Neuron (in vitro differentiated cells): ENCODE measurements around the gene MAML3.

Source experiments
- H2AFZ ChIP-seq: one replicate; pipeline ENCODE4 v1.6.1; 2013; ENCODE audit warnings: low read depth, mild to moderate bottlenecking, inconsistent platforms, low read length, moderate library complexity
- H3K27me3 ChIP-seq: one replicate; pipeline ENCODE4 v1.6.1; 2013; ENCODE audit warnings: low read length; ENCODE audit not compliant: insufficient read depth
- H3K36me3 ChIP-seq: one replicate; pipeline ENCODE4 v1.6.1; 2013; ENCODE audit warnings: low read length; ENCODE audit not compliant: insufficient read depth
- H3K4me1 ChIP-seq: one replicate; pipeline ENCODE4 v1.6.1; 2013; ENCODE audit warnings: low read length; ENCODE audit not compliant: insufficient read depth
- H3K4me3 ChIP-seq: 2 replicates; pipeline ENCODE4 v1.5.1; 2013; ENCODE audit warnings: mild to moderate bottlenecking, low read length, moderate library complexity
- H3K9me3 ChIP-seq: one replicate; pipeline ENCODE4 v1.6.1; 2013; ENCODE audit warnings: low read length

MAML3 gene

DNA sequence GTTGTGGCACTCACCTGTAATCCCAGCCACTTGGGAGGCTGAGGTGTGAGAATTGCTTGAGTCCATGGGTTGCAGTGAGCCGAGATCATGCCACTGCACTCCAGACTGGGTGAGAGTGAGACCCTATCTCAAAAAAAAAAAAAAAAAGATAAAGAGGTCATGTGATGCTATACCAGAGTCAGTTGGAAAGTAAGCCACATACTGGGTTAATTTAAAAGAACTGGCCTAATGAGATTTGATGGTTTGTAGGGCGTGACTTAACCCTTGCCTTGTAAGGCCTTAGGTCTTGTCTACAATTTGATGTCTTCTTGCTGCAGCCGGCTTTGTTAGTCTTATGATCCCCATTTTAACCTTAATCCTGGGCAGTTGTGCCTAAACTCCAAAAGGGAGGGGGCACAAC is 483.2 kb downstream of the MAML3 start:
- Histone ChIP-seq H3K4me1 (peaks cover 5% of the 10 kb centered on the region), H2AFZ (no peak overlapping the region), H3K27me3 (no peaks in the 10 kb centered on the region), H3K9me3 (no peaks in the 10 kb centered on the region), H3K36me3 (no peaks in the 10 kb centered on the region), H3K4me3 (no peak overlapping the region)

- Histone ChIP-seq H3K36me3 (no peaks in the 10 kb centered on the region), H3K9me3 (no peaks in the 10 kb centered on the region), H3K4me3 (no peak overlapping the region), H3K27me3 (no peaks in the 10 kb centered on the region), H3K4me1 (peaks cover 5% of the 10 kb centered on the region), H2AFZ (no peak overlapping the region)
These were observed 484.1 kb downstream of the MAML3 start for GRCh38 chr4:139669890-139670289.

GRCh38 chr4:139669335-139669734 is 484.6 kb downstream of the MAML3 start:
- no peaks in the 10 kb centered on the region for H3K36me3 ChIP-seq
- no peak overlapping the region for H3K4me3 ChIP-seq
- no peaks in the 10 kb centered on the region for H3K9me3 ChIP-seq
- H2AFZ ChIP-seq: no peak overlapping the region
- H3K27me3 ChIP-seq: no peaks in the 10 kb centered on the region
- H3K4me1 ChIP-seq: peaks cover 5% of the 10 kb centered on the region

DNA sequence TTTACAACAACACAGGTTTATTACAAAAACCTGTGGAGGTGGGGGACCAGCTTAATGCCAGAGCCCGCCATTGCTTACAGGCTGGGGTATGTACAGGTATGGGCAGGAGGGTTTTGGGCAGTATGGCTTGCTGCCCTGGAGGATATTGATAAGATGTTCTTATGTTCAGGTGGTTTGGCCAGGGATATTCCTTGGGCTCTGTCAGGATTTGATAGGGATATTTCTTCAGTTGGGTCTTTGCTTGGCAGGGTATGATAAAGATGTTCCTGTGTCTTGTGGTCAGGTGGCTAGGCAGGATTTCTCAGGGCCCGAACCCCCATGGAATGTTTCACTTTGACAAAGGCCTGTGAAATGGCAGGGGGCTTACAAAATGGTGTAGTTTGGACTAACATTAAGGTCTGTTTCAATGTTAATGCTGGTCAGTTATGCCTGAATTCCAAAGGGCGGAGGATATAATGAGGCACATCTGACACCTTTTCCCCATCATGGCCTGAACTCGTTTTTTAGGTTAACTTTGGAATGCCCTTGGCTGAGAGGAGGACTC is 485.3 kb downstream of the MAML3 start:
- Histone ChIP-seq H3K9me3 (no peaks in the 10 kb centered on the region), H3K36me3 (no peaks in the 10 kb centered on the region), H3K27me3 (no peaks in the 10 kb centered on the region), H3K4me1 (peaks cover 5% of the 10 kb centered on the region), H2AFZ (no peak overlapping the region), H3K4me3 (no peak overlapping the region)

DNA sequence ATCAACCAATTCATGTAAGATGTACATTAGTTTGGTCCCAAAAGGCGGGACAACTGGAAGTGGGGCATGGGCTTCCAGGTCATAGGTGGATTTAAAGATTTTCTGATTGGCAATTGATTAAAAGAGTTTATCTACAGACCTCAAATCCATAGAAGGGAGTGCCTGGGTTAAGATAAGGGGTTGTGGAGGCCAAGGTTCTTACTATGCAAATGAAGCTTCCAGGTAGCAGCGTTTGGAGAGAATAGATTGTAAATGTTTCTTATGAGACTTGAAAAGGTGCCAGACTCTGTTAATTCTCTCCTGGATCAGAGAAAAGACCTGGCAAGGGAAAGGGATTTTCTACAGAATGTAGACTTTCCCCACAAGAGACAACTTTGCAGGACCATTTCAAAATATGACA is 485.9 kb downstream of the MAML3 start:
- Histone ChIP-seq H3K9me3 (no peaks in the 10 kb centered on the region), H3K4me3 (no peak overlapping the region), H2AFZ (no peak overlapping the region), H3K36me3 (no peaks in the 10 kb centered on the region), H3K27me3 (no peaks in the 10 kb centered on the region), H3K4me1 (peaks cover 5% of the 10 kb centered on the region)
